ENCODE data around the gene NYAP1. TPM values are rescaled to one million over a fixed set of nuclear protein-coding genes. Genes with fewer than 3 reads are reported as not detected.
"Not testable (repeated sequence)": the region's sequence is repeated elsewhere in the genome, so short reads cannot be mapped to it uniquely, and the experiment has no call there.

The NYAP1 gene
- total RNA-seq, 1 experiment from 2014 or later = 0.02 TPM

DNA sequence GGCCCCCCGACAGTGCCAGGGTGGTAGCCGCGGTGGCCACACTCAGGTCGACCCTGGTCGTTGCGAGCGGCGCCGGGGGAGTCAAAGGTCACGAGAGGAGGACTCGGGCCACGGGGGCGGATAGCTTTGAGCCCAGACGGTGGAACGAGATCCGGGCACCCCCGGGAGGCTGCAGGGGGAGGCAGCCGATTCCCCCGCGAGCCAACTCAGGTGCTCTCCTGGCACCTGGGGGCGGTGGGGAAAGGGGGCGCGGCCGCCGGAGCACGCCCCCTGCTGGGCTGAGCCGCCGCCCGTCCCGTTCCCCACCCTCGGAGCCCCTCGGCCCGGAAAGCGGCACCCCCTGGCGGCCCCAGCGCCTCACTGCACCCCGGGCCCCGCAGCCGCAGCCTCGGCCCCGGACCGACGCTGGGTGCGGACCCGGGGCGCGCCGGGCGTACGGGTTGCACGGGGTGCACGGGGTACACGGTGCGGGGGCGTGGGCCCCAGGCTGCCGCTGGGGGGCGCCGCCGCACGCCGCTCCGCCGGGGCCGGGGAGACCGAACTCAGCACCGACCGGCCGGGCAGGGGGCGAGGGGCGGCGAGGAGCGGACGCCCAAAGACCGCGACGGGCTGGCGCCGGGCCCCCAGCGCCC is 521 bp upstream of the NYAP1 start:
- peak; percentile 41 for DNase-seq (ENCODE audit: low read depth)

GRCh38 chr7:100484673-100485045 is 932 bp downstream of the NYAP1 start:
- no peak for DNase-seq (ENCODE audit: low read depth)

- no peak for DNase-seq (ENCODE audit: low read depth)
Measured at GRCh38 chr7:100485471-100485876, 1.7 kb downstream of the NYAP1 start.

DNA sequence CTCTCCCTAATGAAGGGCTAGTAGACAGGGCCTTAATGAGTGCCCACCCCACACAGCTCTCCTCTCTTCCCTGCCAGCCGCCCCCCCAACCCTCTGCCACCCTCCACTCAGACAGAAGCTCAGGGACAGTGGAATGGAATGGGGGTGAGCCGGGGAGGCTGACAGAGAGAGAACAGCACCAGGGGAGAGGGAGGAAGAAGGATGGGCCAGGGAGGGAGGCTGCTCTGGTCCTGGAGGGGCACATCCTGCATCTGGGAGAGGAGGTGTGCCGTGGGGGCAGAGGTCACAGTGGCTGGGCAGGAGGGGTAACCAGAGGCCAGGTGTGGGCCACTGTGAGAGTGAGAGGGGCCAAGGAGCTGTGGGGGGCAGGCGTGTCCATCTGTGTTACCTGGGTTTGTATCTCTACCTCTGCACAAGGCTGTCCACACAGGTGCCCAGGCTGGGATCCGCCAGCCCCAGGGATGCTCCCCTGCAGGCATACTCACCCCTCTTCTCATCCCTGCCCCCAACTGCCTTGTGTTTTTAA is 2.4 kb downstream of the NYAP1 start:
- DNase-seq (ENCODE audit: low read depth) = no peak

GRCh38 chr7:100486753-100487446 is 3.2 kb downstream of the NYAP1 start:
- DNase-seq (ENCODE audit: low read depth) = peak; percentile 40

DNA sequence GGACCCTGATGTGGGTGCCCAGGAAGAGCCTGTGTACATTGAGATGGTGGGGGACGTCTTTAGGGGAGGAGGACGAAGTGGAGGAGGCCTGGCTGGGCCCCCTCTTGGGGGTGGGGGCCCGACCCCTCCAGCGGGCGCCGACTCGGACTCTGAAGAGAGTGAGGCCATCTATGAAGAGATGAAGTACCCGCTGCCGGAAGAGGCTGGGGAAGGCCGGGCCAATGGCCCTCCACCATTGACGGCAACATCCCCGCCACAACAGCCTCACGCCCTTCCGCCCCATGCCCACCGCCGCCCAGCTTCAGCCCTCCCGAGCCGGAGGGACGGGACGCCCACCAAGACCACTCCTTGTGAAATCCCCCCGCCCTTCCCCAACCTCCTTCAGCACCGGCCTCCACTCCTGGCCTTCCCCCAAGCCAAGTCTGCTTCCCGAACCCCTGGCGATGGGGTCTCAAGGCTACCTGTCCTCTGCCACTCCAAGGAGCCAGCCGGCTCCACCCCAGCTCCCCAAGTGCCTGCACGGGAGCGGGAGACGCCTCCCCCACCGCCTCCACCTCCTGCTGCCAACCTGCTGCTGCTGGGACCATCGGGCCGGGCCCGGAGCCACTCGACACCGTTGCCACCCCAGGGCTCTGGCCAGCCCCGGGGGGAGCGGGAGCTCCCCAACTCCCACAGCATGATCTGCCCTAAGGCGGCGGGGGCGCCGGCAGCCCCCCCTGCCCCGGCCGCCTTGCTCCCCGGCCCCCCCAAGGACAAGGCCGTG is 4.8 kb downstream of the NYAP1 start:
- no peak for DNase-seq (ENCODE audit: low read depth)

DNA sequence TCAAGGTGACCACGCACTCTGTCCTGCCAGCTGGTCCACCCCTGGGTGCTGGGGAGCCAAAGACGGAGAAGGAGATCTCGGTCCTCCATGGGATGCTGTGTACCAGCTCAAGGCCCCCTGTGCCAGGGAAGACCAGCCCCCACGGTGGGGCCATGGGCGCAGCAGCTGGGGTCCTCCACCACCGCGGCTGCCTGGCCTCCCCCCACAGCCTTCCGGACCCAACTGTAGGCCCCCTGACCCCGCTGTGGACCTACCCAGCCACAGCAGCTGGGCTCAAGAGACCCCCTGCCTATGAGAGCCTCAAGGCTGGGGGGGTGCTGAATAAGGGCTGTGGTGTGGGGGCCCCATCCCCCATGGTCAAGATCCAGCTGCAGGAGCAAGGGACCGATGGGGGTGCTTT is 5.4 kb downstream of the NYAP1 start:
- no peak for DNase-seq (ENCODE audit: low read depth)

DNA sequence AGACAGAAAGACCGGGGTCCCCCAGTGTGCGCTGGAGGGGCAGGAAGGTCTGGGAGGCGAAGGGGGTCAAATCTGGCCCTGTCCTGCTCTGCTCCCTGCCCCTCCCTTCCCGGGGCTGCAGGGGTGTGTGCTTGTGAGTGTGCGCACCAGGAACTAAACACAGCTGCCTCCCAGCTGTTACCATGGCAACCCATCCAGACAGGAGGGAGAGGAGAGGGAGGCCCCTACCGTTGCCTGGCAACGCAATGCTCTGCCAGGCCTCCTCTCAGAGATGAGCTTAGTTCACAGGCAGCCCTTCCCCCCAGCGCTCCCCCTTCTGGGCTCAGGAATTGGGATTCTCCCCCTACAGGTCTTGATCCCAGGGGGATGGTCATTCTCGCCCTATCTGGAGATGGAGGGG is 6.1 kb downstream of the NYAP1 start:
- peak; percentile 91 for DNase-seq (ENCODE audit: low read depth)

GRCh38 chr7:100490483-100491191 is 6.9 kb downstream of the NYAP1 start:
- no peak for DNase-seq (ENCODE audit: low read depth)

DNA sequence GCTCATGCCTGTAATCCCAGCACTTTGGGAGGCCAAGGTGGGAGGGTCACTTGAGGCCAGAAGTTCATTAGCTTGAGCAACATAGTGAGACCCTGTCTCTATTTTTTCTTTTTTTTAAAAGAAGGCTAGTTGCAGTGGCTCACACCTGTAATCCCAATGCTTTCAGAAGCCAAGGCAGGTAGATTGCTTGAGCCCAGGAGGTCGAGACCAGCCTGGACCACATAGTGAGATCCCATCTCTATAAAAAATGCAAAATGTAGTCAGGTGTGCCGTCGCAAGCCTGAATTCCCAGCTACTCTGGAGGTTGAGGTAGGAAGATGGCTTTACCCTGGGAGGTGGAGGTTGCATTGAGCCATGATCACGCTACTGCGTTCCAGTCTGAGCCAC is 7.5 kb downstream of the NYAP1 start:
- no peak for DNase-seq (ENCODE audit: low read depth)

DNA sequence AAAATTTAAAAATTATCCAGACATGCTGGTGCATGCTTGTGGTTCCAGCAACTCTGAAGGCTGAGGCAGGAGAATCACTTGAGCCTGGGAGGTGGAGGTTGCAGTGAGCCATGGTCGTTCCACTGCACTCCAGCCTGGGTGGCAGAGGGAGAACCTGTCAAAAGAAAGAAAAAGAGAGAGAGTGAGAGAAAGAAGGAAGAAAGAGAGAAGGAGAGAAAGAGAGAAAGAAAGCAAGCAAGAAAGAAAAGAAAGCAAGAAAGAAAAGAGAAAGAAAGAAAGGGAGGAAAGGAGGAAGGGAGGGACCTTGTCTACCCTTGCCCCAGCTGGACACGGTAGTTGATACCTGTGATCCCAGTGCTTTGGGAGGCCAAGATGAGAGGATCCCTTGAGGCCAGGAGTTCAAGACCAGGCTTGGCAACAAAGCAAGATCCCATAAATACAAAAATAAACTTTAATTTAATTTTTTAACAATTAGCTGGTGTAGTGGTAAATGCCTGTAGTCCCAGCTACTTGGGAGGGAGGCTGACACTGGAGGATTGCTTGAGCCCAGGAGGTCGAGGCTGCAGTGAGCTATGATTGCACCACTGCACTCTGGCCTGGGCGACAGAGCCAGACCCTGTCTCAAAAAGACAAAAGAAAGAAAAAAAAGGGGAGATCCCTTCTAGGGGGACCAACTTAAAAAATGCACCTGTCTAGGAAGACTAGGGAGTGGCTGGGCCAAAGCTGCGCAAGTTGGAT is 9.2 kb downstream of the NYAP1 start:
- no peak for DNase-seq (ENCODE audit: low read depth)

DNA sequence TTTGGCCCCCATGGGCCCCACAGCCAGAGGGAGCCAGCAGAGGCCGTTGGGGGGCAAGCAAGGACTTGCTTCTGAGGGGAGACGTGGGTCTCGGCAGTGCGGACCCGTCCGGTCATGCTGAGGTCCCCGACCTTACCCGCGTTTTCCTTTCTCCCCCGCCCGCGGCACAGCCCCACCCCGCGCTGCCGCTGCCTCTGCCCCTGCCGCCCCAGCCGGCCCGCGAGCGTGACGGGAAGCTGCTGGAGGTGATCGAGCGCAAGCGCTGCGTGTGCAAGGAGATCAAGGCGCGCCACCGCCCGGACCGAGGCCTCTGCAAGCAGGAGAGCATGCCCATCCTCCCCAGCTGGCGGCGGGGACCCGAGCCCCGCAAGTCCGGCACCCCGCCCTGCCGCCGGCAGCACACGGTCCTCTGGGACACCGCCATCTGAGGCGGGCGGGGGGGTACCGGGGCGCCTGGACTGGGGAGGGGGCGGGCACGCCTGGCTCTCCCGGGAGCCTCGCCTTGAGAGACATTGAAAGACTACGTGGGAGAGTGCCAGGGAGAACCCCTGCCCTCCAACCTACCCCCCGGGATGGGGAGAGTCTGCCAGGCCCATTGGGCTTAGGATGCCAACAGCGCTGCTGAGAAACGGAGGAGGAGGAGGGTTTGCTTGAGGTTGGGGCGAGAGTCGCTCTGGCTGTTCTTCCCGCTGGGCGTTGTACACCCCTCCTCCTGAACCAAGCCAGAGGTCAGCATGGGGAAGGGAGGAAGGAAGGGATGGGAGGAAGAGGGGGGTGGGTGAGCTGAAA is 9.9 kb downstream of the NYAP1 start:
- peak; percentile 49 for DNase-seq (ENCODE audit: low read depth)

- DNase-seq (ENCODE audit: low read depth) = no peak
Measured at GRCh38 chr7:100496509-100496908, 12.8 kb downstream of the NYAP1 start.

- not testable (repeated sequence) for DNase-seq (ENCODE audit: low read depth)
Measured at GRCh38 chr7:100500743-100501142, 17.0 kb downstream of the NYAP1 start.

GRCh38 chr7:100504031-100504430 is 20.3 kb downstream of the NYAP1 start:
- peak; percentile 27 for DNase-seq (ENCODE audit: low read depth)

- DNase-seq (ENCODE audit: low read depth) = no peak
Measured at GRCh38 chr7:100504887-100505611, 21.3 kb downstream of the NYAP1 start.

DNA sequence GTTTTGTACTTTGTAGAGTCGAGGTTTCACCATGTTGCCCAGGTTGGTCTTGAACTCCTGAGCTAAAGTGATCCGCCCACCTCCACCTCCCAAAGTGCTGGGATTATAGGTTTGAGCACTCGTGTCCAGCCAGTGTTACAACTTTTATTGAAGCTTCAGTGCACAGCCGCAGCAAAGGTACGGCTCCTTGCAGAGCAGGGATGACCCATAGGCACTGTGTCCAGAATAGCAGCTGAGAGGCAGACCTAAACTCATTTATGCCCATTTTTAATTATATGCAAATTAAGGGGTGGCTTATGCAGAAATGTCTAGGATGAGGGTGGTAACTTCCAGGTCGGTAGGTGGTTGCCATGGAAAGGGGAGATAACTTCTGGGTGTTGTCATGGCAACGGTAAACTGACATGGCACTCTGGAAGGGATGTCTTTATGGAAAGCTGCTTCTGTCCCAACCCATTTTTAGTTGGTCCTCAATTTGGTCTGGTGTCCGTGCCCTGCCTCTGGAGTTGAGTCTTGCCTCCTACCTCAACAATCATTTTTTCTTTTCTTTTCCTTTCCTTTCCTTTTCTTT is 22.7 kb downstream of the NYAP1 start:
- DNase-seq (ENCODE audit: low read depth) = peak; percentile 63

DNA sequence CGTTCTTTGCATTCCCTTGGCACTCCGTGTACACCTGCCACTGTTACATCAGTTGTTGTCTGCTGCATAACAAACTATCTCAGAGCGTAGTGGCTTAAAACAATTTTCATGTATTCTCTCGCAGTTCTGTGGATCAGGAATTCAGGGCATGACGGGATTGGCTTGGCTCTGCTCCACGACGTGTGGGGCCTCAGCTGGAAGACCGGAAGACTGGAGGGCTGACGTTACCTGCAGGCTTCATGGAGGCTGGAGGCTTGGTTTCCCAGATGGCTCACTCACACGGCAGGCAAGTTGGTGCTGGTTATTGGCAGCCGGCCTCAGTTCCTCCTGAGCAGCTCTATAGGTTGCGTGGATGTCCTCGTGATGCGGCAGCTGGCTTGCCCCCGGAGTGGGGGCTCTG is 25.5 kb downstream of the NYAP1 start:
- DNase-seq (ENCODE audit: low read depth) = peak; percentile 91

- DNase-seq (ENCODE audit: low read depth) = no peak
Measured at GRCh38 chr7:100510437-100511239, 26.9 kb downstream of the NYAP1 start.

Data from M059J (cell line).